CD4-positive, alpha-beta T cell treated with Interleukin-15 for 1 hour (primary cell): ENCODE results near the gene RAB40A.
"Not testable (repeated sequence)": the region's sequence is repeated elsewhere in the genome, so short reads cannot be mapped to it uniquely, and the experiment has no call there.

Source experiments
- DNase-seq: peaks from one replicate; pipeline ENCODE4 v3.0.0-alpha.2; 2020

The RAB40A gene

GRCh38 chrX:103520386-103520785, 1.1 kb upstream of the RAB40A start:
- no peak for DNase-seq

- no peak for DNase-seq
Measured at GRCh38 chrX:103518571-103518970, 718 bp downstream of the RAB40A start.

DNA sequence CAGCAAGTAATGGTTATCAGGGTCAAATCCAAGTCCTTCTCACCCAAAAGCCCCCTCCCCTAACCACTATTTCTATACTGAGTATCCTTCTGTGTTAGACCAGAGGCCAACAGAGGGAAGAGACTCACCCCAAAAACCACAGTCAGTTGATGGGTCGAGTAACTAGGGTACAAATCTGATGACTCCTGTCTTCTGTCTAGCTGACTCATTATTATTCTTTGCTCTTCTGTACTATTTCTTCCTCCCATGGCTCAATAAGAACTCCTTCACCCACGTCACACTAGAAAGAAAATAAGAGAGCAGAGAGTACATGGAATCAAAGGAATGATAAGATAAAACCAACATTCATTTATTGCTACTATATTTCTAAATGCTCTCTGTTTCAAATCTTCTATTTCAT, 2.0 kb downstream of the RAB40A start:
- no peak for DNase-seq

GRCh38 chrX:103513476-103514108, 5.7 kb downstream of the RAB40A start:
- DNase-seq = no peak

DNA sequence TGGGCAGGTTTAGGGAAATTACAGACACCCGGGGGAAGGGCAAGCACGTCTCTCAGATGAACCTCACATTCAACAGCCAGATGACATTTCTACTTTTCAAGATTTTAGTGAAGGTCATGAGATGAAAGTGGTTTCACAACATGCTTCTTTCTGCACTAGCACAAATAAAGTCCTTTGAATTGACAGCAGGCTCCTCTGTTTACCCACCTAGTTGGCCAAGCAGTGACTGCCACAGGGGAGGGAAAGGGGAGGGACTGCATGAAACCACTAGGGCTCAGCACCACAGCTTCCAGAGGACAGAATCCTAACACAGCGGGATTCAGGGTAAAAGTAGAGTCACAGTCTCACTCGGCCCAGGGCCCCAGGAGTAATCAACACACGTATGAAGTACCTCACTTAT, 6.2 kb downstream of the RAB40A start:
- no peak for DNase-seq

DNA sequence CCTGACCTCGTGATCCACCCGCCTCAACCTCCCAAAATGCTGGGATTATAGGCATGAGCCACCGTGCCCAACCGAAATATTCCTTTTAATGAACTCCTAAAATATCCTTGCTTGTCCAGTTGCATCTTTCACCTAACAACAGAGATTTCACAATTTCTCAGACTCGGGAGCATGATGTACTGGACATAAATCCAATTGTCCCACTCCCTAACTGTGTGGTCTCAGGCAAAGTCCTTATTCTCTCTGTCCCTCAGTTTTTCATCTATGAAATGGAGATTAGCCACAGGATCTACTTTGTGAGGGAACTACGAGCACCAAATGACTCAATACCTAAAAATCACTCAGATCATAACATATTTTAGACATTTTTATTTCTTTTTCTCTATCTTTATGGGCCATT, 9.3 kb downstream of the RAB40A start:
- no peak for DNase-seq

DNA sequence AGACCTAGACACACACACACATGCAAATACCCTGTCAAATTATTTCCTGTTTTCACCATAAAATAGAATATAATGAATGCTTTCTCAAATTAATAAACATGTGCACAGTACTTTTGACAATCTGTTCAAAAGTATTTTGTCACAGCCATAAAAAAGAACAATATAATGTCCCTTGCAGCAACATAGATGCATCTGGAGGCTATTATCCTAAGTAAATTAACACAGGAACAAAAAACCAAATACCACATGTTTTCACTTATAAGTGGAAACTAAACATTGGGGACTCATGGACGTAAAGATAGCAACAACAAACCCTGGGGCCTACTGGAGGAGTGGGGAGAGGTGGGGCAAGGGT, 15.5 kb downstream of the RAB40A start:
- no peak for DNase-seq

GRCh38 chrX:103503163-103503852, 16.0 kb downstream of the RAB40A start:
- DNase-seq = no peak

GRCh38 chrX:103498786-103499185, 20.5 kb downstream of the RAB40A start:
- no peak for DNase-seq

DNA sequence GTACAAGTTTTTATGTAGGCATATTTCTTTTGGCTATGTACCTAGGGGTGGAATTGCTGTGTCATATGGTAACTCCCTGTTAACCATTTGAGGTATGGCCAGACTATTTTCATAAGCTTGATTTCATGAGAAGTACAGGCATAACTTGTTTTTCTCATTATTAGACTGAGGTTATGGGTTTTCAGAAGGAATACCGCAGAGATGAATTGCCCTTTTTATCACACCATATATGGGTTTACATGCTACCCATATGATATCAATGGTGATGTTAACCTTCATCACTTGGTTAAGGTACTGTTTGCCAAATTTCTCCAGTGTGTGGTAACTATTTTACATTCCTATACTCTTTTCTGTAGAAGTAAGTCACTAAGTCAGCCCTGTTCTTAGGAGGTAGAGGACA, 23.5 kb downstream of the RAB40A start:
- DNase-seq = no peak

GRCh38 chrX:103493578-103493977, 25.7 kb downstream of the RAB40A start:
- DNase-seq = not testable (repeated sequence)

DNA sequence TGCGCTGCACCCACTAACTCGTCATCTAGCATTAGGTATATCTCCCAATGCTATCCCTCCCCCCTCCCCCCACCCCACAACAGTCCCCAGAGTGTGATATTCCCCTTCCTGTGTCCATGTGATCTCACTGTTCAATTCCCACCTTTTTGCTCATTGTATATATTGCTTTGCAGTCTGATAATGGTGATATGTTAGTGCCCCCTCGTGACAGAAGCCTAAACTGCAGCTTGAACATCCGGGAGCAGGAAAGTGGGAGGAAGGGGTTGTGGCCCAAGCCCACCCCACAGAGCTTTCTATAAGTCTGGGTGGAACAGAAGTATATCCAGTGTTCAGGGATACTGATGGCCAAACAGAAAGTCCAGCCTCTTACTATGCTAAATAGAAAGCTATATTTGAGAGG, 29.6 kb downstream of the RAB40A start:
- DNase-seq = not testable (repeated sequence)

- no peak for DNase-seq
Measured at GRCh38 chrX:103488794-103489193, 30.5 kb downstream of the RAB40A start.

DNA sequence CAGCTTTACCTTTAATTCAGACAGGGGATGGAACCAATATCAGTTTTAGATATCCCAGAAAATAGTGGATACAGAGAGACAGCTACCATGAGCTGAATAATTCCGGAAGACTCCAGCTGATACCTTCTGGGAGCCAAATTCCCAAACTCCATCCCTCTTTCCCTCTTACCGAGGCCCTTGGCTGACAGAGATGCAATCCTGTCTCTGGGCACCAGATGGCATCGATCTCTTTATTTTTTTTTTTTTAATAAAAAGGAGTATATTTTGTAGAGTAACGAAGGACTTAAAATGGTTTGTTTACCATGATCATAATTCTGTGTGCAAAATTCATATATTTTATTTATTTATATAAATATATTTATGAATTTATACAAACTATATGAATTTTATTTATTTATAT, 31.0 kb downstream of the RAB40A start:
- no peak for DNase-seq

DNA sequence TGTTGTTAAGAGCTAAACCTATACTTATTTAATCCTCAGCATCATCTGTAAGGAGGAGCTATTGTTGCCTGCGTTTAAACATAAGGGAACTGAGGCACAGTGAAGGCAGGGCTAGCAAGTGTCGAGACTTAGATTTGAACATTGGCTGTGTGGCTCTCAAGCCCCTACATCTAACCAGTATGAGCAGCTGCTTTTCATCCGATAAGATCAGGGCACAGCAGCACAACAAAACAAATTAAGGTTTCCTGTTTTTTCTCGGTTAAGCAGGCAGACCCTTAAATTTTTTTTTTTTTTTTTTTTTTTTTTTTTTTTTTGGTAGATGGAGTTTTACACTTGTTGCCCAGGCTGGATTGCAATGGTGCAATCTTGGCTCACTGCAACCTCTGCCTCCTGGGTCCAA, 35.6 kb downstream of the RAB40A start:
- DNase-seq = no peak

GRCh38 chrX:103480526-103480925, 38.8 kb downstream of the RAB40A start:
- DNase-seq = no peak

DNA sequence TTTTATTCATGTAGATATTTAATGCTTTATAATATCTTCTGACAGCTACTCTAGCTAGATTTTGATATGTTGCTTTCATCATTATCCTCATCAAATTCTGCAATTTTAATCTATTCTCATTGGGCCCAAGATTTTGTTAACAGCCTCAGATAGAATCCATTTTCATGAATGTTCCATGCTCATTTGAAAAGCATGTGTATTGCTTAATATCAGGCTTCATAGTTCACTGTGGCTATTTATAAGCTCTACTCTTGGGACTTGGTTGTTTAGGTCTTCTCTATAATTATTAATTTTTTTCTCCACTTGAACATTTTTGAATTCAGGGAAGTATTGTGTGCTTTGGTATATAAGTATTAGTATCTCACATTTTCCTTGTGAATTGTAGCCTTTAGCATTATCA, 41.8 kb downstream of the RAB40A start:
- no peak for DNase-seq

GRCh38 chrX:103475381-103475780, 43.9 kb downstream of the RAB40A start:
- DNase-seq = no peak

GRCh38 chrX:103469977-103470376, 49.3 kb downstream of the RAB40A start:
- not testable (repeated sequence) for DNase-seq

GRCh38 chrX:103467887-103468286, 51.4 kb downstream of the RAB40A start:
- no peak for DNase-seq

DNA sequence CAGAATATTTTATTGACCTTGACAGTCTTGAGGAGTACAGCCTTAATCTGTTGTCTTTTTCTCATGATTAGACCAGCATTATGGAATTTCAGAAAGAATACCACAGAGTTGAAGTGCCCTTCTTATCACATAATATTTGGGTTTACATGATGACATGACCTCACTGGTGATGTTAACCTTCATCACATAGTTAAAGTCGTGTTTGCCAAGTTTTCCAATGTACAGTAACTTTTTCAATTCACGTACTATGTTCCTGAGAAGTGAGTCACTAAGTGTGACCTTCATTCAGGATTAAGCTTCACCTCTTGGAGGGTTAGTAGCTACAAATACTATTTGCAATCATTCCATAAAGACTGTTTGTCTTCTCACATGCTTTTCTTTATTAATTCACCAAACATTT, 52.1 kb downstream of the RAB40A start:
- no peak for DNase-seq

- DNase-seq = peak; percentile 53
Measured at GRCh38 chrX:103464774-103465117, 54.5 kb downstream of the RAB40A start.

GRCh38 chrX:103464072-103464773, 55.1 kb downstream of the RAB40A start:
- DNase-seq = no peak

DNA sequence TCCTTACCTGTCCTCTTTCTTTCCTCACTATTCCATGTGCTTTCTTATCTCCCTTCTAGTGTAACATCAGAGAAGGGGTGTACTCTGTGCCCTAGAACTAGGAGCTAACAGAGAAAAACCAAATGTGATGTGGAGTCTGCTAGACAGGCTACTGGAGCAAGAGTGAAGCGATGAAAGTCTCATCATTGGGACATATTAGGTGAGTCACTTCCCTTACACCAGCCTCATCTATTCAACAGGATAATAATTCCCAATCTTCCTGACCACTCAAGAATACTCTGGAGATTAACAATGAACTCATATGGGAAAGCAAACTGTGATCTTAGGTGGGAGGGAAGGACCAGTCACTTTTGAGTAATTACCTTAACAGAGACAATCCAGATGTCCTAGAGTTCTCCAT, 58.1 kb downstream of the RAB40A start:
- DNase-seq = no peak
